Measurements from ENCODE around the gene MUC2. TPM values are rescaled to one million over a fixed set of nuclear protein-coding genes. Genes with fewer than 3 reads are reported as not detected.
"Not testable (repeated sequence)": the region's sequence is repeated elsewhere in the genome, so short reads cannot be mapped to it uniquely, and the experiment has no call there.

MUC2 gene
- polyA plus RNA-seq, 4 donors = 3.0 to 239 (median 30.8) TPM

DNA sequence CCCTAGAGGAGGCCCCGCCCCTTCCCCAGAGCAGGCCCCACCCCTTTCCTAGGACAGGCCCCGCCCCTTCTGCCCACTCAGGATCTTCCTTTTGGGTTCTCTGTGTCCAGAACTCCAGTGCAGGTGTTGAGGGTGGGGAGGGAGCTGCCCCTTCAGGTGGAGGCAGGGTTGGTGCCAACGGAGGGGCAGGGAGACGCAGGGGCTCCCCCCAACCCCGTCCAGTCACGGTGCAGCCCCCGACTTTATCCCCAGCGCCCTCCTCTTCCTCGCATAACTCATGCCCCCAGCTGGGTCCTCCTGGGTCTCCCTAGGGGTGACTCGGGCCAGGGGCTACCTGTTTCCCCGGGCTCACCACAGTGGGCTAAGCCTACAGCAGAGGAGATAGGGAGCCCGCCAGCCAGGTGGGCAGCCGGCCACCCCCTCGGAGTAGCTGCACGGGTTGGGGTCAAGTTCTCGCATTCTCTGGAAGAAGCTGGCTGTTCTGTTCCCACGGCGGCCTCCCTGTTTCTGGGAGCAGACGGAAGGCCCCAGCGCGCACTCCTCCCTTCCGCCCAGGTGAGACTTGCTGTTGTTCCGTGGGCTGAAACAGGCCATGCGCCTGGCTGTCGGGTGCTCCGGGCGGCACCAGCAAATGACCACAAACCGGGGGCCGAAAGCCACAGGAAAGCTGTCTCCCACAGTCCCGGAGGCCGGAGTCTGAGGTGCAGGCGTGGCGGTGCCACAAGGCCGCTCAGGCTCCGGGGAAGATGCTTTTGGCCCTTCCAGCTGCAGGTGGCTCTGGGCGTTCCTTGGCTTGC, 38.9 kb downstream of the MUC2 start:
- Histone ChIP-seq H3K9me3 (ENCODE audit: control insufficient read depth in 2 of 2, insufficient read depth in 1 of 2, low read depth in 1 of 2, low read length in 1 of 2) (no peaks in the 10 kb centered on the region), H3K4me1 (ENCODE audit: control insufficient read depth in 3 of 3, insufficient read depth in 2 of 3, low read depth in 1 of 3, low read length in 2 of 3) (no peaks in the 10 kb centered on the region), H3K27ac (ENCODE audit: low read depth in 1 of 3, low read length in 2 of 3) (no peak overlapping the region), H3K36me3 (ENCODE audit: control insufficient read depth in 3 of 3, insufficient read depth in 2 of 3, low read depth in 1 of 3, low read length in 3 of 3) (peaks cover 0 to under 1% (median 0%) of the 10 kb centered on the region in 3 donors), H3K27me3 (ENCODE audit: control insufficient read depth in 3 of 3, insufficient read depth in 3 of 3, low read length in 3 of 3) (no peaks in the 10 kb centered on the region), H3K4me3 (ENCODE audit: low read depth in 1 of 3, low read length in 3 of 3) (no peak overlapping the region)
- FAIRE-seq = no peak
- DNase-seq = no peak
- WGBS, 3 donors = 75 to 85% (median 81%) methylated on average over 35 to 36 of the region's 36 CpGs

DNA sequence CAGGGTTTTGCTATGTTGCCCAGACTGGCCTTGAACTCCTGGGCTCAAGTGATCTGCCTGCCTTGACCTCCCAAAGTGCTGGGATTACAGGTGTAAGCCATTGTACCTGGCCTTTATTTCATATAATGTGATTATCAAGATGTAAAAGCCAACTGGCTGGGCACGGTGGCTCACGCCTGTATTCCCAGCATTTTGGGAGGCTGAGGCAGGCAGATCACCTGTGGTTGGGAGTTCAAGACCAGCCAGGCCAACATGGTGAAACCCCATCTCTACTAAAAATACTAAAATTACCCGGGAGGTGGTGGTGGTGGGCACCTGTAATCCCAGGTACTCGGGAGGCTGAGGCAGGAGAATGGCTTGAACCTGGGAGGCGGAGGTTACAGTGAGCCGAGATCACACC, 40.6 kb downstream of the MUC2 start:
- not testable (repeated sequence) for H3K4me1 ChIP-seq (ENCODE audit: control insufficient read depth in 3 of 3, insufficient read depth in 2 of 3, low read depth in 1 of 3, low read length in 2 of 3); H3K4me3 ChIP-seq (ENCODE audit: low read depth in 1 of 3, low read length in 3 of 3); H3K27me3 ChIP-seq (ENCODE audit: control insufficient read depth in 3 of 3, insufficient read depth in 3 of 3, low read length in 3 of 3); H3K27ac ChIP-seq (ENCODE audit: low read depth in 1 of 3, low read length in 2 of 3); H3K9me3 ChIP-seq (ENCODE audit: control insufficient read depth in 2 of 2, insufficient read depth in 1 of 2, low read depth in 1 of 2, low read length in 1 of 2); H3K36me3 ChIP-seq (ENCODE audit: control insufficient read depth in 3 of 3, insufficient read depth in 2 of 3, low read depth in 1 of 3, low read length in 3 of 3); FAIRE-seq; DNase-seq
- 83 to 87% (median 86%) methylated on average over 6 of the region's 6 CpGs for WGBS, 3 donors

DNA sequence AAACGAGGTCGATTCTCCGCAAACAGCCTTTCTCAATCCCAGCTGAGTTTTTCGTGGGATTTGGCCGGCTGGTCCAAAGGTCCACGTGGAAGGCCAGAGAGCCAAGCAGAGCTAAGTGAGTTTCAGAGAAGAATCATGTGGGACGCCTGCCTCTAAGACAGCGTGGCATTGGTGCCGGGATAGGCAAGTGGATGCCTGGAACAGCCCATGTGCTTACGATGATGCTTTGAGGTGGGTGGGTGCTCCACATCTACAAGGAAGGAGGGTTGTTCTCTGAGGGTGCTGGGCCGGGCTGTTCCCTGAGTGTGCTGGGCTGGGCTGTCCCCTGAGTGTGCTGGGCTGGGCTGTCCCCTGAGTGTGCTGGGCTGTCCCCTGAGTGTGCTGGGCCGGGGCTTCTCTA, 41.4 kb downstream of the MUC2 start:
- DNase-seq = no peak

DNA sequence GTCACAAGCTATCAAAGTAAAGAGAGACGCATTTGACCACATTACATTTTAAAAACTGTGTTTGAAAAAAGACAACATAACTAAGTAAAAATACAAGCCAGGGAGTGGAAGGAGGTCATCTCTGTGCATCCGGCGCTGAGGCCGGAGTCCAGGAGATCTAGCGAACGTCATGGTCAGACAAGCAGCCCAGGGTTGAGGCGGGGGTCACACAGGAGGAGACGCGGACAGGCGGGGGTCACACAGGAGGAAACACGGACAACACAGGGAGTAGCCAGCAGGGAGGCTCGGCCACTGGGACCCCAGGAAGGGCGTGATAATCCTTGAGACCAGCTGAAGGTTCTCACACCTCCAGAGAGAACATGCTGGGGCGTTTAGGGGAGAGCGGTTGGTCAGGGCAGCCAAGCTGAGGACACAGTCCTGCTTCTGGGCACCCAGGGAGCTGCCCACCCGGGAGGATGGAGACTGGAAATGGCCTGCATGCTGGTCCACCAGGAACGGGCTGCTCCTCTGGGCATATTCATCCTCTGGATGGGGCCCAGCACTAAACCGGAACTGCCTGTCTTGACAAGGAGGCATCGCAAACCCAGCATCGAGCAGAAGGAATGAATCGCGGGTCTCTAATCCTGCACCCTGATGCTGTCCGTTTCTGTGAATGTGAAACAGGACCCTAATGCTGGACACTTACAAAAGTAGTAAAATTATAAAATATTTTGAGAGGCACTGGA, 42.2 kb downstream of the MUC2 start:
- no peaks in the 10 kb centered on the region for H3K36me3 ChIP-seq (ENCODE audit: control insufficient read depth in 3 of 3, insufficient read depth in 2 of 3, low read depth in 1 of 3, low read length in 3 of 3)

More for the DNA sequence above, 41.4 kb downstream of the MUC2 start:
- Histone ChIP-seq H3K36me3 (ENCODE audit: control insufficient read depth in 3 of 3, insufficient read depth in 2 of 3, low read depth in 1 of 3, low read length in 3 of 3) (no peaks in the 10 kb centered on the region), H3K4me3 (ENCODE audit: low read depth in 1 of 3, low read length in 3 of 3) (no peak overlapping the region), H3K27me3 (ENCODE audit: control insufficient read depth in 3 of 3, insufficient read depth in 3 of 3, low read length in 3 of 3) (no peaks in the 10 kb centered on the region), H3K4me1 (ENCODE audit: control insufficient read depth in 3 of 3, insufficient read depth in 2 of 3, low read depth in 1 of 3, low read length in 2 of 3) (no peaks in the 10 kb centered on the region), H3K9me3 (ENCODE audit: control insufficient read depth in 2 of 2, insufficient read depth in 1 of 2, low read depth in 1 of 2, low read length in 1 of 2) (no peaks in the 10 kb centered on the region), H3K27ac (ENCODE audit: low read depth in 1 of 3, low read length in 2 of 3) (no peak overlapping the region)
- FAIRE-seq = no peak
- 82 to 84% (median 84%) methylated on average over 12 of the region's 12 CpGs for WGBS, 3 donors

DNA sequence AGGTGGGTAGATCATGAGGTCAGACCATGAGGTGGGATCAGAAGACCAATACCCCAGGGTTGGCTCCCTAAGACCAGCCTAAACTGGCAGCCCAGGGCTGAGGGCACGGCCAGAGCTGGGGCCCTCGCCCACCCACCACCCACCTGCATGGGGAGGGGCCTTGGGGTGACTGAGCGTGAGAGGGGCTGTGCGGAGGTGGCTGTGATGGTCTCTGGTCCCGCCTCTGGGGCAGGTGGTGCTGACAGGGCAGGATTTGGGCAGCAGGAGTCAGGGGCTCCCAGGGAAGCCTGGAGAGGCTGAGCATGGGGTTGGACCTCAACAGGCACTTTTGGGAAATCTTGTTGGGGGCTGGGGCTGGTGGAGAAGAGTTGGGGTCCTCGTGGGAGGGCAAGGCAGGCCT, 43.3 kb downstream of the MUC2 start:
- Histone ChIP-seq H3K9me3 (ENCODE audit: control insufficient read depth in 2 of 2, insufficient read depth in 1 of 2, low read depth in 1 of 2, low read length in 1 of 2) (no peaks in the 10 kb centered on the region), H3K27me3 (ENCODE audit: control insufficient read depth in 3 of 3, insufficient read depth in 3 of 3, low read length in 3 of 3) (no peaks in the 10 kb centered on the region), H3K27ac (ENCODE audit: low read depth in 1 of 3, low read length in 2 of 3) (no peak overlapping the region), H3K36me3 (ENCODE audit: control insufficient read depth in 3 of 3, insufficient read depth in 2 of 3, low read depth in 1 of 3, low read length in 3 of 3) (no peaks in the 10 kb centered on the region), H3K4me3 (ENCODE audit: low read depth in 1 of 3, low read length in 3 of 3) (no peak overlapping the region), H3K4me1 (ENCODE audit: control insufficient read depth in 3 of 3, insufficient read depth in 2 of 3, low read depth in 1 of 3, low read length in 2 of 3) (no peaks in the 10 kb centered on the region)
- DNase-seq (no peak), FAIRE-seq (no peak)
- 58 to 79% (median 61%) methylated on average over 6 of the region's 6 CpGs for WGBS, 3 donors

More for the DNA sequence above, 42.2 kb downstream of the MUC2 start:
- Histone ChIP-seq H3K27ac (ENCODE audit: low read depth in 1 of 3, low read length in 2 of 3) (no peak overlapping the region), H3K9me3 (ENCODE audit: control insufficient read depth in 2 of 2, insufficient read depth in 1 of 2, low read depth in 1 of 2, low read length in 1 of 2) (no peaks in the 10 kb centered on the region), H3K27me3 (ENCODE audit: control insufficient read depth in 3 of 3, insufficient read depth in 3 of 3, low read length in 3 of 3) (no peaks in the 10 kb centered on the region), H3K4me3 (ENCODE audit: low read depth in 1 of 3, low read length in 3 of 3) (no peak overlapping the region), H3K4me1 (ENCODE audit: control insufficient read depth in 3 of 3, insufficient read depth in 2 of 3, low read depth in 1 of 3, low read length in 2 of 3) (no peaks in the 10 kb centered on the region)
- FAIRE-seq = no peak
- no peak for DNase-seq
- WGBS, 3 donors = 69 to 75% (median 71%) methylated on average over 23 of the region's 23 CpGs

DNA sequence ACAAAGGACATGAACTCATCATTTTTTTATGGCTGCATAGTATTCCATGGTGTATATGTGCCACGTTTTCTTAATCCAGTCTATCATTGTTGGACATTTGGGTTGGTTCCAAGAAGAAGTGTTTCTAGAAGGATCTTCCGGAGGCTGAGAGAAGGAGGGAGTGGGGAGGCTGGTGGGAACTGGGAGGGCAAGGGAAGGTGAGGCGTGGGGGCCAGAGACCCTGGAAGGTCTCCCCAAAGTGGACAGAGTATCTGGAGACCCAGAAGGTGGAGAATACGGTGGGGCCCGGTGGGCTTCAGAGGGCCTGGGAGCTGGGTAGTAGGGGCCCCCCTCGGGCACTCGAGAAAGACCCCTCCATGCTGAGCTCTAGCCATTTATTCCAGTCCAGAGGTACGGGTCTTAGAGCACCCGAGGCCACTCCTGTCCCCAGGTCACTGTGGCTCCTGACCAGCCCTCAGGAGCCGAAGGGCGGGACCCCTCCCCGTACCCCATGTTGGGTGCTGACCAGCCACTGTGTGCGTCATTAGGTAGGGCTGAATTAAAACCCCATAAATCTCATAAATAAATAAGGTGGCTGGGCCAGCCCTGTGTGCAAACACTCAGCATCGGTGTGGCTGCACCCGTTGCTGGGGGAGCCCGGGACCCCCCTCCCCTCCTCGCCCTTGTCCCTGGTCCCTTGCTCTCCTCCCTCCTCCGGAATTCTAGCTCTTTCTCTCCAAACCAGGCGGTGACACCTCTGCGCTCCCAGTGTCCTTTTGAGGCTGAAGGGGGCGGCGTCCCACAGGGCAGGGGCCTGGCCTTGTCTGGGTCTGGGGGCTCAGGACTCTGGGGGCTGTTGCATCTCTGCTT, 44.3 kb downstream of the MUC2 start:
- H3K36me3 ChIP-seq (ENCODE audit: control insufficient read depth in 3 of 3, insufficient read depth in 2 of 3, low read depth in 1 of 3, low read length in 3 of 3) = no peaks in the 10 kb centered on the region

DNA sequence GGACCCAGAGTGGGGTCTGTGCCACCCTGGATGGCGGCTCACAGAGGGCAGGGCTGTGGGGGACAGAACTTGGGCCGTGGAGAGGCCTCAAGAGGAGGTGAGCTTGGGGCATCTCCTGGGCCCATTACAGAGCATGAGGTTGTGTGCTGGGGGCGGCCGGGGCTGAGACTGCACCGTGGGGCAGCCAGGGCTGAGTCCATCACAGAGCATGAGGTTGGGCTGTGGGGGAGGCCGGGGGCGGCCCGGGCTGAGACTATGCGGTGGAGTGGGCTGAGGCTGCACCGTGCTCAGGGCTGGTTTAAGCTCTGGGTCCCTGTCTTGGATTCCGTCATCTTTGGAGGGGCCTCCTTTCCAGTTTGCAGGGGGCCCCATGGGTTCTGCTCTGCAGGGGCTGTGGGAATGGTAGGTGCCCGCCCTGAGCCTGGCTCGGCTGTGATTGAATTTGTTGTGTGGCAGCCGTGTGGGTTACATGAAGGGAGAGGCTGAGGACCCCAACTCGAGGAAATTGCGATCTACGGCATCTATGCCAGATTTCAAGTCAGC, 45.0 kb downstream of the MUC2 start:
- Histone ChIP-seq H3K36me3 (ENCODE audit: control insufficient read depth in 3 of 3, insufficient read depth in 2 of 3, low read depth in 1 of 3, low read length in 3 of 3) (no peaks in the 10 kb centered on the region), H3K4me1 (ENCODE audit: control insufficient read depth in 3 of 3, insufficient read depth in 2 of 3, low read depth in 1 of 3, low read length in 2 of 3) (no peaks in the 10 kb centered on the region), H3K4me3 (ENCODE audit: low read depth in 1 of 3, low read length in 3 of 3) (no peak overlapping the region), H3K27me3 (ENCODE audit: control insufficient read depth in 3 of 3, insufficient read depth in 3 of 3, low read length in 3 of 3) (no peaks in the 10 kb centered on the region), H3K9me3 (ENCODE audit: control insufficient read depth in 2 of 2, insufficient read depth in 1 of 2, low read depth in 1 of 2, low read length in 1 of 2) (no peaks in the 10 kb centered on the region), H3K27ac (ENCODE audit: low read depth in 1 of 3, low read length in 2 of 3) (no peak overlapping the region)
- WGBS, 3 donors = 77 to 81% (median 78%) methylated on average over 13 to 17 of the region's 17 CpGs
- DNase-seq (no peak), FAIRE-seq (no peak)

More for the DNA sequence above, 44.3 kb downstream of the MUC2 start:
- Histone ChIP-seq H3K4me1 (ENCODE audit: control insufficient read depth in 3 of 3, insufficient read depth in 2 of 3, low read depth in 1 of 3, low read length in 2 of 3) (no peaks in the 10 kb centered on the region), H3K4me3 (ENCODE audit: low read depth in 1 of 3, low read length in 3 of 3) (no peak overlapping the region), H3K27ac (ENCODE audit: low read depth in 1 of 3, low read length in 2 of 3) (no peak overlapping the region), H3K27me3 (ENCODE audit: control insufficient read depth in 3 of 3, insufficient read depth in 3 of 3, low read length in 3 of 3) (no peaks in the 10 kb centered on the region), H3K9me3 (ENCODE audit: control insufficient read depth in 2 of 2, insufficient read depth in 1 of 2, low read depth in 1 of 2, low read length in 1 of 2) (no peaks in the 10 kb centered on the region)
- no peak for FAIRE-seq
- WGBS, 3 donors = 56 to 72% (median 63%) methylated on average over 22 of the region's 22 CpGs
- DNase-seq = no peak

Data from small intestine (tissue), 7 donors.